Type B pancreatic cell (in vitro differentiated cells): ENCODE data around the gene RIN3. TPM values are rescaled to one million over a fixed set of nuclear protein-coding genes. Genes with fewer than 3 reads are reported as not detected.

ENCODE experiments used
- DNase-seq: peaks from one replicate; pipeline ENCODE4 v3.0.0; 2021; ENCODE audit warnings: mixed read lengths; ENCODE audit not compliant: unreplicated experiment; ENCODE audit errors: extremely low spot score
- H3K27ac Mint-ChIP-seq: 2 replicates; pipeline ENCODE4 v1.8.0; 2021; ENCODE audit warnings: mild to moderate bottlenecking, mixed read lengths
- H3K27me3 Mint-ChIP-seq: 2 replicates; pipeline ENCODE4 v1.8.0; 2021; ENCODE audit warnings: mixed read lengths
- H3K36me3 Mint-ChIP-seq: 2 replicates; pipeline ENCODE4 v1.8.0; 2021; ENCODE audit warnings: mixed read lengths
- H3K4me1 Mint-ChIP-seq: one replicate; pipeline ENCODE4 v1.8.0; 2021; ENCODE audit warnings: mixed read lengths; ENCODE audit not compliant: unreplicated experiment
- H3K4me3 Mint-ChIP-seq: 2 replicates; pipeline ENCODE4 v1.8.0; 2021; ENCODE audit warnings: mild to moderate bottlenecking, mixed read lengths
- H3K9me3 Mint-ChIP-seq: 2 replicates; pipeline ENCODE4 v1.8.0; 2021; ENCODE audit warnings: mixed read lengths
- total RNA-seq: library from RNA; stranded (reverse); gene quantifications from 2 replicates; pipeline ENCODE4 v1.2.1, GENCODE V29; 2021; ENCODE audit warnings: low replicate concordance
- TF ChIP-seq, protein P1 (sequence below): fragments of 200-600 bp; sonication (generic); conservative IDR thresholded peaks from 2 replicates; pipeline ENCODE4 v1.5.0; 2021; ENCODE audit warnings: antibody characterized with exemption, mild to moderate bottlenecking

The RIN3 gene
- total RNA-seq, 1 donor from 2014 or later = 12.9 TPM

DNA sequence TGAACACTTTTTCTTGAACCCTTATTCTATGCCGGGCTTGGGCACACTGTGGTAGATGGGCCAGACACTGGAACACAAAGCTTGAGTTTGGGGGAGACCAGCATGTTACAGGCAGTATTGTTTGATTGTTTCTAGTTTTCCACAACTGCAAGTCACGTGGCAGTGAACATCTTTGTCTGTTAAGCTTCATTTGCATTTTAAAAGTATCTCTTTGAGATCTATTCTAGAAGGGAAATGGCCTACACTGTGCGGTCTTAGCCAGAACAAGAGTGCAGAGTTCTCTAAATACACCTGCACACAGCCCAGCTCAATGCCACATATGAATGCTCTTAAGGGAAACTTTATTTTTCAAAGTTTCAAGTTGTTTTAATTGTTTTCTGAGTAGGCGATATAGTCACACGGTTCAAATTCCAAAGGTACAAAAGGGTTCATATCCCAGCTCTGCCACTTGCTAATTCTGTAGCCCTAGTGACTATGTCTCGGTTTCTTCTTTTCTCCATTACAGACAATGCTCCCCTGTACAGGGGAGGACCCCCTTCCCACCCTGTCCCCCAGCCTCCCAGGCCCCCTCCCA, 24.9 kb downstream of the RIN3 start:
- H3K9me3 Mint-ChIP-seq = no peaks in the 10 kb centered on the region
- TF ChIP-seq, protein P1, sequence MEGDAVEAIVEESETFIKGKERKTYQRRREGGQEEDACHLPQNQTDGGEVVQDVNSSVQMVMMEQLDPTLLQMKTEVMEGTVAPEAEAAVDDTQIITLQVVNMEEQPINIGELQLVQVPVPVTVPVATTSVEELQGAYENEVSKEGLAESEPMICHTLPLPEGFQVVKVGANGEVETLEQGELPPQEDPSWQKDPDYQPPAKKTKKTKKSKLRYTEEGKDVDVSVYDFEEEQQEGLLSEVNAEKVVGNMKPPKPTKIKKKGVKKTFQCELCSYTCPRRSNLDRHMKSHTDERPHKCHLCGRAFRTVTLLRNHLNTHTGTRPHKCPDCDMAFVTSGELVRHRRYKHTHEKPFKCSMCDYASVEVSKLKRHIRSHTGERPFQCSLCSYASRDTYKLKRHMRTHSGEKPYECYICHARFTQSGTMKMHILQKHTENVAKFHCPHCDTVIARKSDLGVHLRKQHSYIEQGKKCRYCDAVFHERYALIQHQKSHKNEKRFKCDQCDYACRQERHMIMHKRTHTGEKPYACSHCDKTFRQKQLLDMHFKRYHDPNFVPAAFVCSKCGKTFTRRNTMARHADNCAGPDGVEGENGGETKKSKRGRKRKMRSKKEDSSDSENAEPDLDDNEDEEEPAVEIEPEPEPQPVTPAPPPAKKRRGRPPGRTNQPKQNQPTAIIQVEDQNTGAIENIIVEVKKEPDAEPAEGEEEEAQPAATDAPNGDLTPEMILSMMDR = no peak
- no peak for DNase-seq
- no peaks in the 10 kb centered on the region for H3K36me3 Mint-ChIP-seq
- H3K27me3 Mint-ChIP-seq = peaks cover 6% of the 10 kb centered on the region
- peaks cover 8% of the 10 kb centered on the region for H3K4me1 Mint-ChIP-seq
- no peak overlapping the region for H3K4me3 Mint-ChIP-seq
- H3K27ac Mint-ChIP-seq = no peak overlapping the region

DNA sequence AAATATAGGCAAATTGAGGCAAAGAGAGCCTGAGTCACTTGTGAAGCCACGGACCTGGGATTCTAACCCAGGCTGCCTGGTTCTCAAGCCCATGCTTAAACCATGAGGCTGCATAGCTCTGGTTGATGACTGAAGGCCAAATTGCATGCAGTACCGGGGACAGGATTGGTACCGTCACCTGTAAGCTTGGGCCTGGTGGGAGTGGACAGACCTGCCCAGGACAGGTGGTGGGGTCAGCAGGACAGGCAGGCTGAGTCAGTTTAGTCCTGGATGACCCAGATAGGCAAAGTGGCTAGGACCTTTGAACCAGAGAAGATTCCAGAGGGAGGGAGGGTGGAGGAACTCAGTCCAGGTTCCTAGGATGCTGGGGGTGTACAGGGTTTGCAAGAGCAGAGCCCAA, 25.8 kb downstream of the RIN3 start:
- Mint-ChIP-seq H3K27ac (no peak overlapping the region), H3K27me3 (peaks cover 6% of the 10 kb centered on the region), H3K4me1 (peaks cover 8% of the 10 kb centered on the region), H3K36me3 (no peaks in the 10 kb centered on the region), H3K9me3 (no peaks in the 10 kb centered on the region), H3K4me3 (no peak overlapping the region)
- DNase-seq = no peak
- TF ChIP-seq, protein P1 = no peak

GRCh38 chr14:92539875-92540274, 26.3 kb downstream of the RIN3 start:
- Mint-ChIP-seq H3K4me1 (peaks cover 6% of the 10 kb centered on the region), H3K27ac (no peak overlapping the region), H3K36me3 (no peaks in the 10 kb centered on the region), H3K4me3 (no peak overlapping the region), H3K27me3 (peaks cover 5% of the 10 kb centered on the region), H3K9me3 (no peaks in the 10 kb centered on the region)
- TF ChIP-seq, protein P1 = no peak
- DNase-seq = no peak

GRCh38 chr14:92540472-92541048, 27.0 kb downstream of the RIN3 start:
- no peaks in the 10 kb centered on the region for H3K4me1 Mint-ChIP-seq
- H3K27me3 Mint-ChIP-seq = no peaks in the 10 kb centered on the region
- TF ChIP-seq, protein P1 = no peak
- DNase-seq = no peak
- H3K27ac Mint-ChIP-seq = no peak overlapping the region
- H3K36me3 Mint-ChIP-seq = no peaks in the 10 kb centered on the region
- no peak overlapping the region for H3K4me3 Mint-ChIP-seq
- no peaks in the 10 kb centered on the region for H3K9me3 Mint-ChIP-seq

GRCh38 chr14:92542766-92543554, 29.4 kb downstream of the RIN3 start:
- no peak overlapping the region for H3K4me3 Mint-ChIP-seq
- H3K27ac Mint-ChIP-seq = no peak overlapping the region
- H3K36me3 Mint-ChIP-seq = no peaks in the 10 kb centered on the region
- H3K27me3 Mint-ChIP-seq = no peaks in the 10 kb centered on the region
- no peaks in the 10 kb centered on the region for H3K9me3 Mint-ChIP-seq
- no peaks in the 10 kb centered on the region for H3K4me1 Mint-ChIP-seq
- no peak for DNase-seq
- TF ChIP-seq, protein P1 = no peak
